AG09319 (cell line): ENCODE results near the gene PLIN1.

Source experiments
- DNase-seq: peaks from one replicate; pipeline ENCODE4 v3.0.0-alpha.2; 2010; ENCODE audit warnings: low read depth; ENCODE audit errors: extremely low read depth
- CTCF ChIP-seq: IDR thresholded peaks from 2 replicates; pipeline ENCODE4 v1.5.1; 2011; ENCODE audit warnings: low read depth, mild to moderate bottlenecking, inconsistent platforms, low read length, moderate library complexity

The PLIN1 gene

GRCh38 chr15:89672221-89673164, 6.7 kb downstream of the PLIN1 start:
- no peak for TF ChIP-seq CTCF
- no peak for DNase-seq

GRCh38 chr15:89671687-89672086, 7.5 kb downstream of the PLIN1 start:
- no peak for DNase-seq
- no peak for TF ChIP-seq CTCF

- no peak for TF ChIP-seq CTCF
- no peak for DNase-seq
Measured at GRCh38 chr15:89670971-89671560, 8.1 kb downstream of the PLIN1 start.

- DNase-seq: no peak
Measured at GRCh38 chr15:89669941-89670340, 9.2 kb downstream of the PLIN1 start.

GRCh38 chr15:89669309-89669865, 9.8 kb downstream of the PLIN1 start:
- no peak for TF ChIP-seq CTCF
- DNase-seq: no peak

More at GRCh38 chr15:89669941-89670340, 9.2 kb downstream of the PLIN1 start:
- no peak for TF ChIP-seq CTCF

- DNase-seq: no peak
- no peak for TF ChIP-seq CTCF
Measured at GRCh38 chr15:89668171-89668570, 11.0 kb downstream of the PLIN1 start.

GRCh38 chr15:89667706-89667960, 11.5 kb downstream of the PLIN1 start:
- DNase-seq: no peak
- no peak for TF ChIP-seq CTCF
